Body of pancreas (tissue), 4 donors: ENCODE results near the gene S1PR5. TPM values are rescaled to one million over a fixed set of nuclear protein-coding genes. Genes with fewer than 3 reads are reported as not detected.
A peak's percentile ranks its signal among the peaks of the same experiment; 100 is the strongest.

ENCODE experiments used
- ATAC-seq: fragments of 150-250 bp; one replicate; pipeline ENCODE4 v1.9.1; 2016
- DNase-seq, 4 donors: peaks; one replicate each; pipeline ENCODE4 v3.0.0-alpha.2; 2019
- H3K27ac ChIP-seq, 4 donors: fragments of 200-600 bp; sonication (generic); 1 replicate in 3 of 4; 2 replicates in 1 of 4; pipeline versions ENCODE4 v1.5.1 to v1.6.1; 2016 to 2019; ENCODE audit warnings: mild to moderate bottlenecking in 1 of 4, mixed read lengths in 1 of 4, moderate library complexity in 1 of 4
- H3K27me3 ChIP-seq, 2 donors: fragments of 200-600 bp; sonication (generic); one replicate each; pipeline ENCODE4 v1.6.0; 2016; ENCODE audit warnings: mild to moderate bottlenecking in 1 of 2
- H3K36me3 ChIP-seq, 2 donors: fragments of 200-600 bp; sonication (generic); replicated peaks in 1 of 2; 2 replicates each; pipeline ENCODE4 v1.5.1; 2016; ENCODE audit warnings: low read depth in 2 of 2; ENCODE audit not compliant: insufficient read depth in 1 of 2
- H3K4me1 ChIP-seq: fragments of 200-600 bp; sonication (generic); one replicate; pipeline ENCODE4 v1.6.0; 2016
- H3K4me3 ChIP-seq, 2 donors: fragments of 200-600 bp; sonication (generic); 1 replicate in 1 of 2; 2 replicates in 1 of 2; pipeline ENCODE4 v1.5.1; 2016 to 2019
- H3K9me3 ChIP-seq, 3 donors: fragments of 200-600 bp; sonication (generic); 1 replicate in 2 of 3; 2 replicates in 1 of 3; pipeline ENCODE4 v1.5.1; 2016
- POLR2A ChIP-seq, 3 donors: fragments of 450-650 bp; IDR thresholded peaks; one replicate each; pipeline ENCODE4 v1.6.1; 2016; ENCODE audit warnings: antibody characterized with exemption in 3 of 3, mild to moderate bottlenecking in 2 of 3
- WGBS, 2 donors: methylation state at CpG; one replicate each; pipeline ENCODE4 v1.1.5; 2017; 5-methylcytosine and 5-hydroxymethylcytosine counted together
- intact Hi-C: fragments of 100-400 bp; cut with DNase I; formaldehyde crosslinking; loops from one replicate; pipeline ENCODE4 v1.15.1; 2023
- total RNA-seq, 2 donors: library from RNA; depleted of rRNA; stranded (reverse); fragments of >200 nt; gene quantifications; one replicate each; pipeline ENCODE4 v1.1.0, GENCODE V29; 2016
- TF ChIP-seq, protein P1 (sequence below), 7 experiments: fragments of 450-650 bp in 4 of 7; fragments of 200-600 bp in 3 of 7; sonication (generic) in 3 of 7; IDR thresholded peaks; one replicate each; pipeline ENCODE4 v1.5.1; 2016 to 2019; ENCODE audit warnings: antibody characterized with exemption in 7 of 7

Gene S1PR5
- total RNA-seq, 2 donors from 2014 or later, result 1.0 to 1.6 TPM

DNA sequence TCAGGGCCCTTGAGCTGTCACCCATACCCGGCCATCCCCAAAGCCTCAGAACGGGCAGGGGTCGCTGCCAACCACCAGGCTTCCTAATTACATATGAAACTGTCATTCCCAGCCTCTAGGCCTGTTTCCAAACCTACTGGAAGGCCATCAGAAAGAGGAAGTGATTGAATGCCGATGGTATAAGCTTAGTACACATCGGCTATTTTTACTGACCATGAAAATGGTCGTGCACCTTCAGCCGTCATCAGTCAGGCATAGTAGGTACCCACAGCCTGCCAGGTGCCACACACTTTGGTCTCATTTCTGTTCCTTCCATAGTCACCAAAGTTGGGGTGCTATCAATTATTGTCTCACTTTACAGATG is 38.3 kb upstream of the S1PR5 start:
- no peak for DNase-seq
- Histone ChIP-seq H3K36me3 (peaks cover 0 to 25% of the 10 kb centered on the region in 2 donors), H3K27ac (no peak overlapping the region), H3K9me3 (no peaks in the 10 kb centered on the region), H3K4me3 (no peak overlapping the region), H3K4me1 (no peaks in the 10 kb centered on the region), H3K27me3 (no peaks in the 10 kb centered on the region)
- 70 to 73% methylated on average over 6 to 7 of the region's 7 CpGs for WGBS, 2 donors
- ATAC-seq, result no peak
- intact Hi-C loops, result no loop called here
- TF ChIP-seq POLR2A (IDR thresholded peaks at IDR 0.05), result no peak
- TF ChIP-seq, protein P1, sequence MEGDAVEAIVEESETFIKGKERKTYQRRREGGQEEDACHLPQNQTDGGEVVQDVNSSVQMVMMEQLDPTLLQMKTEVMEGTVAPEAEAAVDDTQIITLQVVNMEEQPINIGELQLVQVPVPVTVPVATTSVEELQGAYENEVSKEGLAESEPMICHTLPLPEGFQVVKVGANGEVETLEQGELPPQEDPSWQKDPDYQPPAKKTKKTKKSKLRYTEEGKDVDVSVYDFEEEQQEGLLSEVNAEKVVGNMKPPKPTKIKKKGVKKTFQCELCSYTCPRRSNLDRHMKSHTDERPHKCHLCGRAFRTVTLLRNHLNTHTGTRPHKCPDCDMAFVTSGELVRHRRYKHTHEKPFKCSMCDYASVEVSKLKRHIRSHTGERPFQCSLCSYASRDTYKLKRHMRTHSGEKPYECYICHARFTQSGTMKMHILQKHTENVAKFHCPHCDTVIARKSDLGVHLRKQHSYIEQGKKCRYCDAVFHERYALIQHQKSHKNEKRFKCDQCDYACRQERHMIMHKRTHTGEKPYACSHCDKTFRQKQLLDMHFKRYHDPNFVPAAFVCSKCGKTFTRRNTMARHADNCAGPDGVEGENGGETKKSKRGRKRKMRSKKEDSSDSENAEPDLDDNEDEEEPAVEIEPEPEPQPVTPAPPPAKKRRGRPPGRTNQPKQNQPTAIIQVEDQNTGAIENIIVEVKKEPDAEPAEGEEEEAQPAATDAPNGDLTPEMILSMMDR (IDR thresholded peaks at IDR 0.05), result no peak

DNA sequence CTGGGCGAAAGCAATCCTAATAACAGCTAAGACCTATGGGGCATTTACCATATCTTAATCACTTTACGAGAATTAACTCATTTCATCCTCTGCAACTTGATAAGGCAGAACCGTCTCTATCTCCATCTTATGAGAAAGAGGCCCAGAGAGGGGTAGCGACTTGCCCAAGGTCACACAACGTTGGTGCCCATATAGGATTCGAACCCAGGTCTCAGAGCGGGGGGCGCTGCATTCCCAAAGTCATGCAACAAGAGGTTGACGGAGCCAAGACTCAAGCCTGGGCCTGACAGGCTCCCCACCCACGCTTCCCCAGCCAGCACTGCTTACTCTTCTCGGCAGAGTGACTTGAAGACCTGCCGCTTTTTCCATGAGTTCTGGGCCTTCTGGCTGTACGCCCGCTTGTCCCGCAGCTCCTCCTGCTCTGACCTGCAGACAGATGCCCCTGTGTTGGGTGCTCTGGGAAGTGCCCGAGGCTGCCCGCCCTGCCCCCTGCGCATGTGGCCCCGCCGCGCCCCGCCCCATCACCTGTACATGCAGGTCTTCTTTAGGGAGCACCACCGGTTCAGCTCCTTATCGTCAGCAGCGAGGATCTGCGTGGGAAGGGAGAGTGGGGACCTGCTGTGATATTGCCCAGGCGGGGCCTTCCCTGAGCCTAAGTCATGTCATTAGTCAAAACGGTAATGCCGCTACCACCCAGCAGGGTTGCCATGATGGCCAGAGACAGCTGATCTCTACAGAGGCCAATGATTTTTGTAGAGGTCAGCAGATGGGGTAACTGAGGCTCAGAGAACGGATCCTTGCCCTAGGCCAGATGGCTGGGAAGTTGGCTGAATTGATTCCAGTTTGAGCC is 37.7 kb upstream of the S1PR5 start:
- Histone ChIP-seq H3K27me3 (no peaks in the 10 kb centered on the region), H3K4me3 (no peak overlapping the region), H3K4me1 (no peaks in the 10 kb centered on the region), H3K9me3 (no peaks in the 10 kb centered on the region), H3K27ac (no peak overlapping the region), H3K36me3 (peaks cover 0 to 25% of the 10 kb centered on the region in 2 donors)
- DNase-seq (no peak), ATAC-seq (no peak)
- intact Hi-C loops, result no loop called here
- TF ChIP-seq, protein P1 (IDR thresholded peaks at IDR 0.05), result no peak
- no peak for TF ChIP-seq POLR2A (IDR thresholded peaks at IDR 0.05)
- 75 to 84% methylated on average over 19 to 30 of the region's 30 CpGs for whole genome bisulfite sequencing, 2 donors

DNA sequence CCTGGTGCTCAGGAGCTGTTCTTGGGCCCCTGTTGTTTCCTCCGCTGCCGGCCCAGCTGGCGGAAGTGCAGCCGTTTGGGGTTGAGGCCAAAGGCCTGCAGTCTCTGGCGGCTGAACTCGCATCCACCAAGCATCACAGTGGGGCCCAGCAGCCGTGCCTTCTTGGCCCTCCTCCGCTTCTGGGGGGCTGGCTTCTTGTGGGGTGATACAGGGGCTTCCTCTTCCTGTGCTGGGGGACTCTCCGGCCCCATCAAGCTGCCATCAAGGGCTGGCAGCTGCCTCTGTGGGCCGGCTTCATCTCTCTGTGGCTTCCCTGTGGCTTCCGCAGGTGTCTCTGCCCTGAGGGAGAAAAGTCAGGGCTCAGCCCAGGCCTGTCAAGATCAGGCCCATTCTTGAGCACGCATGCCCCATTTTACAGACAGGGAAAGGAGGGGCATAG is 36.7 kb upstream of the S1PR5 start:
- H3K4me1 ChIP-seq, result no peaks in the 10 kb centered on the region
- DNase-seq (peak in 2 of 4 donors; percentile 22 to 27), ATAC-seq (no peak)
- H3K27me3 ChIP-seq, result no peaks in the 10 kb centered on the region
- peaks cover 0 to 22% of the 10 kb centered on the region in 2 donors for H3K36me3 ChIP-seq
- TF ChIP-seq POLR2A (IDR thresholded peaks at IDR 0.05), result no peak
- TF ChIP-seq, protein P1 (IDR thresholded peaks at IDR 0.05), result no peak
- 63 to 64% methylated on average over 1 to 12 of the region's 12 CpGs for WGBS, 2 donors
- H3K27ac ChIP-seq, result no peak overlapping the region
- no peaks in the 10 kb centered on the region for H3K9me3 ChIP-seq
- H3K4me3 ChIP-seq, result no peak overlapping the region
- intact Hi-C loops, result no loop called here

DNA sequence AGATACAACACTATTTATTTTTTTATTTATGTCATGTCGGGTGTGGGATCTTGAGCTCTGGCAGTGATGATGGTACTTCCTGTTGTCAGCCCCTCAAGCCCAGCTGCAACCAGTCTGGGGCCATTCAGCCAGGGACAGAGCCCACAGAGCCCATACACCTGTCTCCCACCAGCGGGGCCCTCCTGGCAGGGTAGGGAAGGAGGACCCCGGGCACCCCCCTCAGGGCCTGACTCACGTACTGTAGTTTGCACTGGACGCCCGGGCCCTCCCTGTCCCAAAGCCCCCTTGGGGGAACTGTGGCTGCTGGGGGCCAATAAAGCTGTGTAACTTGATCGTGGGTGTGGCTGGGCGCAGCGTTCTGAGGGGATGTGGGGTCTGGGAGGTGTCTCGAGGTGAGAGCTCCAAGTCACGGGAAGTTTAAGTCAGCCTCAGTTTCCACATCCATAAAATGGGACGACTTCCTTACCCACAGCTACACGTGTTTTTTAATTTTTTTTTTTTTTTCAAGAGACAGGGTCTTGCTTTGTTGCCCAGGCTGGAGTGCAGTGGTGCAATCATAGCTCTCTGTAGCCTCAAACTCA is 35.9 kb upstream of the S1PR5 start:
- TF ChIP-seq, protein P1 (IDR thresholded peaks at IDR 0.05), result no peak
- TF ChIP-seq POLR2A (IDR thresholded peaks at IDR 0.05), result no peak
- Histone ChIP-seq H3K9me3 (no peaks in the 10 kb centered on the region), H3K27ac (no peak overlapping the region), H3K27me3 (no peaks in the 10 kb centered on the region), H3K4me3 (no peak overlapping the region), H3K4me1 (no peaks in the 10 kb centered on the region), H3K36me3 (peaks cover 0 to 21% of the 10 kb centered on the region in 2 donors)
- intact Hi-C loops, result no loop called here
- ATAC-seq (no peak), DNase-seq (no peak)
- 78 to 80% methylated on average over 8 to 13 of the region's 13 CpGs for WGBS, 2 donors
